HG03196 (cell line): ENCODE data around the gene USP26.
"Not testable (repeated sequence)": the region's sequence is repeated elsewhere in the genome, so short reads cannot be mapped to it uniquely, and the experiment has no call there.

ENCODE experiments used
- ATAC-seq: cut with Tn5 transposase; IDR thresholded peaks from one replicate; pipeline ENCODE4 v1.9.1; 2021; ENCODE audit not compliant: unreplicated experiment

USP26 gene

GRCh38 chrX:133097031-133097430 is at the start of gene USP26:
USP26 (minus strand) TSS chrX:133097109; CDS start chrX:133028220, 68,889 bp downstream.
- no peak for ATAC-seq

- no peak for ATAC-seq
Measured at GRCh38 chrX:133134282-133134681, 37.4 kb upstream of the USP26 start.

- no peak for ATAC-seq
Measured at GRCh38 chrX:133120406-133120805, 23.5 kb upstream of the USP26 start.

GRCh38 chrX:133094098-133094731 is 2.7 kb downstream of the USP26 start:
- ATAC-seq = no peak

- ATAC-seq = no peak
Measured at GRCh38 chrX:133090236-133090809, 6.6 kb downstream of the USP26 start.

- ATAC-seq = no peak
Measured at GRCh38 chrX:133089411-133089810, 7.5 kb downstream of the USP26 start.

GRCh38 chrX:133085785-133086184 is 11.1 kb downstream of the USP26 start:
- no peak for ATAC-seq

- not testable (repeated sequence) for ATAC-seq
Measured at GRCh38 chrX:133085056-133085455, 11.9 kb downstream of the USP26 start.

- ATAC-seq = no peak
Measured at GRCh38 chrX:133083899-133084298, 13.0 kb downstream of the USP26 start.

GRCh38 chrX:133081990-133082389 is 14.9 kb downstream of the USP26 start:
- no peak for ATAC-seq

- not testable (repeated sequence) for ATAC-seq
Measured at GRCh38 chrX:133077856-133078255, 19.1 kb downstream of the USP26 start.

- no peak for ATAC-seq
Measured at GRCh38 chrX:133072566-133072965, 24.3 kb downstream of the USP26 start.

GRCh38 chrX:133068461-133068860 is 28.4 kb downstream of the USP26 start:
- ATAC-seq = no peak

GRCh38 chrX:133056341-133056740 is 40.6 kb downstream of the USP26 start:
- no peak for ATAC-seq

GRCh38 chrX:133054761-133055405 is 42.0 kb downstream of the USP26 start:
- ATAC-seq = no peak

- no peak for ATAC-seq
Measured at GRCh38 chrX:133053861-133054598, 42.9 kb downstream of the USP26 start.

- no peak for ATAC-seq
Measured at GRCh38 chrX:133048751-133049150, 48.2 kb downstream of the USP26 start.

- no peak for ATAC-seq
Measured at GRCh38 chrX:133046601-133047000, 50.3 kb downstream of the USP26 start.

GRCh38 chrX:133045986-133046385 is 50.9 kb downstream of the USP26 start:
- no peak for ATAC-seq

GRCh38 chrX:133044145-133044786 is 52.6 kb downstream of the USP26 start:
- not testable (repeated sequence) for ATAC-seq

- no peak for ATAC-seq
Measured at GRCh38 chrX:133042260-133042659, 54.6 kb downstream of the USP26 start.
